ENCODE results near the gene ALB. TPM values are rescaled to one million over a fixed set of nuclear protein-coding genes. Genes with fewer than 3 reads are reported as not detected.

ALB gene
- total RNA-seq, 1 donor from 2014 or later: 0.09 TPM

DNA sequence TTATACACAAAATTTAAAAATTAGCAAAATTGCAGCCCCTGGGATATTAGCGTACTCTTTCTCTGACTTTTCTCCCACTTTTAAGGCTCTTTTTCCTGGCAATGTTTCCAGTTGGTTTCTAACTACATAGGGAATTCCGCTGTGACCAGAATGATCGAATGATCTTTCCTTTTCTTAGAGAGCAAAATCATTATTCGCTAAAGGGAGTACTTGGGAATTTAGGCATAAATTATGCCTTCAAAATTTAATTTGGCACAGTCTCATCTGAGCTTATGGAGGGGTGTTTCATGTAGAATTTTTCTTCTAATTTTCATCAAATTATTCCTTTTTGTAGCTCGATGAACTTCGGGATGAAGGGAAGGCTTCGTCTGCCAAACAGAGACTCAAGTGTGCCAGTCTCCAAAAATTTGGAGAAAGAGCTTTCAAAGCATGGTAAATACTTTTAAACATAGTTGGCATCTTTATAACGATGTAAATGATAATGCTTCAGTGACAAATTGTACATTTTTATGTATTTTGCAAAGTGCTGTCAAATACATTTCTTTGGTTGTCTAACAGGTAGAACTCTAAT, 6.0 kb downstream of the ALB start:
- H3K79me2 ChIP-seq (ENCODE audit: low read depth): no peaks in the 10 kb centered on the region
- no peak overlapping the region for H3K4me3 Mint-ChIP-seq
- H3K36me3 Mint-ChIP-seq: no peaks in the 10 kb centered on the region

DNA sequence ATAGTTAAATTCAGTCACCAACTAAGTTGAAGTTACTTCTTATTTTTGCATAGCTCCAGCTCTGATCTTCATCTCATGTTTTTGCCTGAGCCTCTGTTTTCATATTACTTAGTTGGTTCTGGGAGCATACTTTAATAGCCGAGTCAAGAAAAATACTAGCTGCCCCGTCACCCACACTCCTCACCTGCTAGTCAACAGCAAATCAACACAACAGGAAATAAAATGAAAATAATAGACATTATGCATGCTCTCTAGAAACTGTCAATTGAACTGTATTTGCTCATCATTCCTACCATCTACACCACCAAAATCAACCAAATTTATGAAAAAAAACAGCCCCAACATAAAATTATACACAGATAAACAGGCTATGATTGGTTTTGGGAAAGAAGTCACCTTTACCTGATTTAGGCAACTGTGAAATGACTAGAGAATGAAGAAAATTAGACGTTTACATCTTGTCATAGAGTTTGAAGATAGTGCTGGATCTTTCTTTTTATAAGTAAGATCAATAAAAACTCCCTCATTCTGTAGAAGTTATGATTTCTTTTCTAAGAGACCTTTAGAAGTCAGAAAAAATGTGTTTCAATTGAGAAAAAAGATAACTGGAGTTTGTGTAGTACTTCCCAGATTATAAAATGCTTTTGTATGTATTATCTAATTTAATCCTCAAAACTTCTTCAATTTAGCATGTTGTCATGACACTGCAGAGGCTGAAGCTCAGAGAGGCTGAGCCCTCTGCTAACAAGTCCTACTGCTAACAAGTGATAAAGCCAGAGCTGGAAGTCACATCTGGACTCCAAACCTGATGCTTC, 7.0 kb downstream of the ALB start:
- Mint-ChIP-seq H3K4me3 (no peak overlapping the region), H3K4me1 (peaks cover 4% of the 10 kb centered on the region), H3K36me3 (no peaks in the 10 kb centered on the region), H3K9me3 (no peaks in the 10 kb centered on the region), H3K27me3 (ENCODE audit: insufficient read depth, low read depth) (no peaks in the 10 kb centered on the region), H3K27ac (no peak overlapping the region)
- Histone ChIP-seq H3K79me2 (ENCODE audit: low read depth) (no peaks in the 10 kb centered on the region), H3K4me3 (no peak overlapping the region), H3K36me3 (no peaks in the 10 kb centered on the region), H4K20me1 (ENCODE audit: low read depth) (no peaks in the 10 kb centered on the region), H3K27me3 (no peaks in the 10 kb centered on the region), H3K27ac (no peak overlapping the region), H2AFZ (replicated peaks) (no peak overlapping the region), H3K4me1 (no peaks in the 10 kb centered on the region), H3K9me3 (ENCODE audit: low read depth) (no peaks in the 10 kb centered on the region), H3K9ac (no peak overlapping the region), H3K4me2 (no peak overlapping the region), H3F3A (ENCODE audit: low read depth) (no peaks in the 10 kb centered on the region)
- no peak for DNase-seq (ENCODE audit: low spot score)
- TF ChIP-seq EZH2phosphoT487 (IDR thresholded peaks at IDR 0.05) (no peak), EZH2 (IDR thresholded peaks at IDR 0.05) (no peak)
- TF ChIP-seq, protein P1, sequence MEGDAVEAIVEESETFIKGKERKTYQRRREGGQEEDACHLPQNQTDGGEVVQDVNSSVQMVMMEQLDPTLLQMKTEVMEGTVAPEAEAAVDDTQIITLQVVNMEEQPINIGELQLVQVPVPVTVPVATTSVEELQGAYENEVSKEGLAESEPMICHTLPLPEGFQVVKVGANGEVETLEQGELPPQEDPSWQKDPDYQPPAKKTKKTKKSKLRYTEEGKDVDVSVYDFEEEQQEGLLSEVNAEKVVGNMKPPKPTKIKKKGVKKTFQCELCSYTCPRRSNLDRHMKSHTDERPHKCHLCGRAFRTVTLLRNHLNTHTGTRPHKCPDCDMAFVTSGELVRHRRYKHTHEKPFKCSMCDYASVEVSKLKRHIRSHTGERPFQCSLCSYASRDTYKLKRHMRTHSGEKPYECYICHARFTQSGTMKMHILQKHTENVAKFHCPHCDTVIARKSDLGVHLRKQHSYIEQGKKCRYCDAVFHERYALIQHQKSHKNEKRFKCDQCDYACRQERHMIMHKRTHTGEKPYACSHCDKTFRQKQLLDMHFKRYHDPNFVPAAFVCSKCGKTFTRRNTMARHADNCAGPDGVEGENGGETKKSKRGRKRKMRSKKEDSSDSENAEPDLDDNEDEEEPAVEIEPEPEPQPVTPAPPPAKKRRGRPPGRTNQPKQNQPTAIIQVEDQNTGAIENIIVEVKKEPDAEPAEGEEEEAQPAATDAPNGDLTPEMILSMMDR (IDR thresholded peaks at IDR 0.05): no peak

More for the DNA sequence above, 6.0 kb downstream of the ALB start:
- H3K27me3 Mint-ChIP-seq (ENCODE audit: insufficient read depth, low read depth): no peaks in the 10 kb centered on the region
- H3K9me3 Mint-ChIP-seq: no peaks in the 10 kb centered on the region
- Histone ChIP-seq H4K20me1 (ENCODE audit: low read depth) (no peaks in the 10 kb centered on the region), H3K9ac (no peak overlapping the region), H3K27ac (no peak overlapping the region), H3F3A (ENCODE audit: low read depth) (no peaks in the 10 kb centered on the region), H3K9me3 (ENCODE audit: low read depth) (no peaks in the 10 kb centered on the region), H2AFZ (replicated peaks) (peak overlapping the region; percentile 3), H3K27me3 (no peaks in the 10 kb centered on the region), H3K4me1 (no peaks in the 10 kb centered on the region), H3K4me3 (no peak overlapping the region), H3K36me3 (no peaks in the 10 kb centered on the region), H3K4me2 (no peak overlapping the region)
- peaks cover 4% of the 10 kb centered on the region for H3K4me1 Mint-ChIP-seq
- no peak overlapping the region for H3K27ac Mint-ChIP-seq
- no peak for TF ChIP-seq EZH2 (IDR thresholded peaks at IDR 0.05)
- no peak for TF ChIP-seq EZH2phosphoT487 (IDR thresholded peaks at IDR 0.05)
- TF ChIP-seq, protein P1 (IDR thresholded peaks at IDR 0.05): no peak
- no peak for DNase-seq (ENCODE audit: low spot score)

DNA sequence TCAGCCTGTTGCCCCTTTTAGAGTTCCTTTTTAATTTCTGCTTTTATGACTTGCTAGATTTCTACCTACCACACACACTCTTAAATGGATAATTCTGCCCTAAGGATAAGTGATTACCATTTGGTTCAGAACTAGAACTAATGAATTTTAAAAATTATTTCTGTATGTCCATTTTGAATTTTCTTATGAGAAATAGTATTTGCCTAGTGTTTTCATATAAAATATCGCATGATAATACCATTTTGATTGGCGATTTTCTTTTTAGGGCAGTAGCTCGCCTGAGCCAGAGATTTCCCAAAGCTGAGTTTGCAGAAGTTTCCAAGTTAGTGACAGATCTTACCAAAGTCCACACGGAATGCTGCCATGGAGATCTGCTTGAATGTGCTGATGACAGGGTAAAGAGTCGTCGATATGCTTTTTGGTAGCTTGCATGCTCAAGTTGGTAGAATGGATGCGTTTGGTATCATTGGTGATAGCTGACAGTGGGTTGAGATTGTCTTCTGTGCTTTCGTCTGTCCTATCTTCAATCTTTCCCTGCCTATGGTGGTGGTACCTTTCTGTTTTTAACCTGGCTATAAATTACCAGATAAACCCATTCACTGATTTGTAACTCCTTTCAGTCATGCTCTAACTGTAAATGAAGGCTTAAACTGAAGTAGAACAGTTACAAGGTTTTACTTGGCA, 7.8 kb downstream of the ALB start:
- H4K20me1 ChIP-seq (ENCODE audit: low read depth): no peaks in the 10 kb centered on the region
- H3K4me2 ChIP-seq: no peak overlapping the region
- no peaks in the 10 kb centered on the region for H3F3A ChIP-seq (ENCODE audit: low read depth)
- no peak overlapping the region for H3K4me3 Mint-ChIP-seq
- H3K27ac Mint-ChIP-seq: no peak overlapping the region
- no peaks in the 10 kb centered on the region for H3K9me3 Mint-ChIP-seq
- H3K9me3 ChIP-seq (ENCODE audit: low read depth): no peaks in the 10 kb centered on the region
- no peak overlapping the region for H3K9ac ChIP-seq
- no peak overlapping the region for H3K27ac ChIP-seq
- H3K36me3 ChIP-seq: no peaks in the 10 kb centered on the region
- TF ChIP-seq EZH2 (IDR thresholded peaks at IDR 0.05): no peak
- TF ChIP-seq EZH2phosphoT487 (IDR thresholded peaks at IDR 0.05): no peak
- TF ChIP-seq, protein P1 (IDR thresholded peaks at IDR 0.05): no peak
- H3K79me2 ChIP-seq (ENCODE audit: low read depth): no peaks in the 10 kb centered on the region
- H3K36me3 Mint-ChIP-seq: no peaks in the 10 kb centered on the region
- no peak for DNase-seq (ENCODE audit: low spot score)
- H3K27me3 Mint-ChIP-seq (ENCODE audit: insufficient read depth, low read depth): no peaks in the 10 kb centered on the region
- no peaks in the 10 kb centered on the region for H3K27me3 ChIP-seq
- H2AFZ ChIP-seq (replicated peaks): no peak overlapping the region
- H3K4me3 ChIP-seq: no peak overlapping the region
- no peaks in the 10 kb centered on the region for H3K4me1 ChIP-seq
- H3K4me1 Mint-ChIP-seq: peaks cover 4% of the 10 kb centered on the region

All from neural progenitor cell (in vitro differentiated cells).